Muscle of back (tissue), 11 donors: Measurements from ENCODE around the gene HOMER2. TPM values are rescaled to one million over a fixed set of nuclear protein-coding genes. Genes with fewer than 3 reads are reported as not detected.
A peak's percentile ranks its signal among the peaks of the same experiment; 100 is the strongest.
"Not testable (repeated sequence)": the region's sequence is repeated elsewhere in the genome, so short reads cannot be mapped to it uniquely, and the experiment has no call there.

Source experiments
- DNase-seq, 3 donors: peaks; one replicate each; pipeline versions ENCODE4 v3.0.0 to v3.0.0-alpha.2; 2013
- polyA plus RNA-seq, 10 donors: library from polyadenylated mRNA; unstranded; fragments of 120-200 nt; gene quantifications; one replicate each; pipeline ENCODE4 v1.2.1, GENCODE V29; 2013; ENCODE audit not compliant: insufficient read length in 10 of 10

Gene HOMER2
- polyA plus RNA-seq, 10 donors, result 19.3 to 36.3 (median 26.6) TPM

DNA sequence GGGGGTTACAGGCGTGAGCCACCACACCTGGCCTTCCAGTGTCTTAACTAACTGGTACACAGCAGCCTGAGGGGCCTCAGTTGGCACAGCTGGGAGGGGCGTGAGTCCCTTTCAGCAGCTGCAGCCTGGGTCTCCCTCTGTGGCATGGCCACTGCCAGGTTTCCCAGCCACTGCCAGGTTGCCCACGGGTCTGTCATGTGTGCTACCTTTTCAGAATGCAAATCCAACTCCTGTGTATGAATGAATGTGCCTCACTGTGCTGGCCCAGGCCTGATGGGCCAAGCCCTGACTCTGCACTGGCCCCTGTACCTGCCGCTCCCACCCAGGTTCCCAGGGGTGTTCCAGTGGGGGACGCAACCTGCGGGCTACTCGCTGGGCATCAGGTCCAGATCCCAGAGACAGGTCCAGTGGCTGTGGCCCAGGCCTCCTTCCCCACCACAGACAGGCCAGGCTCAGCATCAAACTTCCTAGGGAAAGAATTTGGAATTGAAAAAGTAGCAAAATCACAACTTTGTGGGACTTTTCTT is 117.1 kb downstream of the HOMER2 start:
- DNase-seq, result no peak

GRCh38 chr15:82833362-82833682 is 119.2 kb downstream of the HOMER2 start:
- no peak for DNase-seq

GRCh38 chr15:82832601-82833361 is 119.7 kb downstream of the HOMER2 start:
- DNase-seq, result peak in 1 of 3 donors; percentile 76

DNA sequence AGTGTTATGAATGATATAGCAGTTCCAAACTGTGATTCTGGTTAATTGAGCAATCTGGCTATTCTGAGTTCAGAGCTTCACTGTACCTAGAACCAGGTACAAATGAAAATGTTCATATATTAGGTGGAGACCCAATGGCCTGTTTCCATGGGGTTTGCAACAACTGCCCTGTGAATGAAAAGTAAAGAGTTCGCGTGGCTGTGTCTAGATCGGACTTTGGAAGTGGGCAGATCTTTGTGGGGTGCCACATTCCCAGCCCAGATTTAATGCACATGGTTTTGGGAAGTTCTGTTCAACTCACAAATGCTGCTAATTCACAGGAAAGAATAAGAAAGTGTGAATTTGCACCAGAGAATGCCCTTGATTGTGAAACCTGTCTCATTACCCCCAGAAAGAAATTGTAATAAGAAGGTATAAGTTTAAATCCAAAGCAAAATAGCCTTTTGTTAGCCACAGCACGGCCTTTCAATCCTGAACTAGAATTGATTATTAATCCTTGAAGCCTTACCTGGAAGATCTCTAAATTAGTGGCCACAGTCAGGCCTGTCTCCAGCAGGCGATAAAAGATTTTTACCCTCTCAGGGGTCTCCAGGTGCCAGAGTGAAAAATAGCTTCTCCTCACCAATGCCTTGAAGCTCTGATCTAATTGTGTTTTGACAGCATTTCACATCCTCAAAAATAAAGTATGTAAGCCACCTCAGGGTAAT is 120.5 kb downstream of the HOMER2 start:
- DNase-seq, result no peak

GRCh38 chr15:82830427-82831173 is 121.9 kb downstream of the HOMER2 start:
- DNase-seq, result no peak

- no peak for DNase-seq
These were observed 123.3 kb downstream of the HOMER2 start for GRCh38 chr15:82829234-82829633.

- no peak for DNase-seq
These were observed 124.4 kb downstream of the HOMER2 start for GRCh38 chr15:82828075-82828474.

- DNase-seq, result no peak
These were observed 129.5 kb downstream of the HOMER2 start for GRCh38 chr15:82823049-82823448.

DNA sequence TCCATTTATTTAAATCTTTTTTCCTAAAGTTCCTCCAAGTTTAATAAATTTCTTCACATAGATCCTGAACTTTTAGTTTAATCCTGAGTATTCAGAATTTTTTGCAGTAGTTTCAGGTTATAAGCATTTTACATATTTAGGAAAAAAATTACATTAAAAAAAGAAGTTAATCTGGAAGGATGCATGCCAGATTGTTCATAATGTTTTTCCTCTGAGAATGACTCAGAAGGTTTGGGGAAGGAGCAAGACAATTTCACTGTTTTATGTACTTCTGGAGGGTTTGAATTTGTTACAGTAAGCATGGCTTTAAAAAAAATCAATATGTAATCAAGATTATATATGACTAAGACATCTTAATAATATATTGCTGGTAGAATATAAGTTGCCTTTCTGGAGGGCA is 130.7 kb downstream of the HOMER2 start:
- DNase-seq, result not testable (repeated sequence)

DNA sequence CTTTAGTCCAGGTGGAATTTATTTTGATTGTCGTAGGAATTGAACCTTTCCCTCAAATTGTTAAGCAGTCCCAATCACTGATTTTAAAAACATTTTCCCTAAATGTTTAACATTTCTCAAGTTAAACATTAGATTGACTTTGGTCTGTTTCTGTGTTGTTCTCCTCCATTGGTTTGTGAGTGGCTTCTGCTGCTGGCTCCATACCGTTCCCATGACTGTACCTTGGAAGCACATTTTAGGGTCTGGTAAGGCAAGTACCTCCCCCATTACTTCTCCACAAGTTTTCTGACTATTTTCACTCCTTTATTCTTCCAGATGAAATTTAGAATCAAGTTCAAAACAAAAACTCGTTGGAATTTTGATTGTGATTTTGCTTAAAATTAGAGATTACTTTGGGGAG is 131.1 kb downstream of the HOMER2 start:
- not testable (repeated sequence) for DNase-seq

- no peak for DNase-seq
These were observed 132.4 kb downstream of the HOMER2 start for GRCh38 chr15:82820128-82820527.

- no peak for DNase-seq
These were observed 139.5 kb downstream of the HOMER2 start for GRCh38 chr15:82812994-82813393.

- no peak for DNase-seq
These were observed 141.6 kb downstream of the HOMER2 start for GRCh38 chr15:82810890-82811426.

- peak in 2 of 3 donors; percentile 44 to 79 for DNase-seq
These were observed 142.2 kb downstream of the HOMER2 start for GRCh38 chr15:82810061-82810889.

- DNase-seq, result peak; percentile 98 to 99 (median 99)
These were observed 143.0 kb downstream of the HOMER2 start, which contains the start of gene WHAMM for GRCh38 chr15:82809308-82810060. Gene WHAMM (plus strand): TSS chr15:82809628. CDS start chr15:82809727, 99 bp downstream.

DNA sequence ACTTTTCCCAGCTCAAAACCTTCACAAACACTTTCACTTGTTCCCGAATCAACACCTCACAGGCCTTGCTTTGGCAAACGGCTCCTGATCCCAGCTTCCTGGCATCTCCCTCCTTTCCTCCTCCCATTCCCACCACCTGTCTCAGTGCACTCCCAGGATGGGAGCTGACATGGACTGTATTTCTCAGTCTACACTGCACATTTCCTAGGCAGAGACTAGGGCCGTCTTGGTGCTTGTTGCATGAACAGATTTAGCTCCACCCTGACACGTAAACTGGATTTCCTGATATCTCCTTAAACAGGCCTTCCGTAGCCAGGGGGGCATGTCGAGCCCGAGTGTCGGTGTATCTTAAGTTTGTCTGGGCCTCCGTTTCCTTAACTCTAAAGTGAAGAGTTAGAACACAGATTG is 143.9 kb downstream of the HOMER2 start:
- peak in 1 of 3 donors; percentile 21 for DNase-seq

DNA sequence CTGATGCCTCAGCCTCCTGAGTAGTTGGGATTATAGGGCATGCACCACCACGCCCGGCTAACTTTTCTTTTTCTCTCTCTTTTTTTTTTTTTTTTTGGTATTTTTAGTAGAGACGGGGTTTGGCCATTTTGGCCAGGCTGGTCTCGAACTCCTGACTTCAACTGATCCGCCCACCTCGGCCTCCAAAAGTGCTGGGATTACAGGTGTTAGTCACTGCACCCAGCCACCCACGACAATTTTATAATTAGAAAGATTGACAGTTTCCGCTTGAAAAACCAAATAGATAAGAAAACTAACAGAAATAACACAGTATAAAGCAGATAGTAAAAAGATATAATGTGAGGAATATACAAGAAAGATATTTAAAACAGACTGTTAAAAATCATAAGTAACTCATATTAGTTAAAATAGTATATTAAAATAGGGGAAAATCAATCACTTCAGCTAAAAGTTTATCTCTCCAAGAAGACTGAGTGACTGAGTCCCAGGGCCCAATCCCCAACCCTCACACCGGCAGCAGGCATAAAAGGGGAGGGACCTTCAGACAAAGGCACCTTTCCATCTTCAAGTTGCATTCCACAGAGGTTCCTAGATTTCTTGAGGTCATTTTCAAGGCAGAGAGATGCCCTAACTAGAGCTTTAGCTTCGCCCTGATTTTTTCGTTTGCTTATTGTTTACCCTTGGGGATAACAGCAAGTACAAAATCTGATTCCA is 144.4 kb downstream of the HOMER2 start:
- DNase-seq, result no peak

- DNase-seq, result peak; percentile 42 to 66 (median 48)
These were observed 146.5 kb downstream of the HOMER2 start, which contains the start of gene FSD2 for GRCh38 chr15:82805994-82806406. Gene FSD2 (minus strand): TSS chr15:82806069. CDS start chr15:82787390, 18,679 bp downstream.

GRCh38 chr15:82804575-82804949 is 148.0 kb downstream of the HOMER2 start:
- no peak for DNase-seq
